HG03139 (cell line): ENCODE data around the gene OR5D13.

Source experiments
- ATAC-seq: cut with Tn5 transposase; IDR thresholded peaks from one replicate; pipeline ENCODE4 v1.9.1; 2021; ENCODE audit not compliant: unreplicated experiment

The OR5D13 gene

DNA sequence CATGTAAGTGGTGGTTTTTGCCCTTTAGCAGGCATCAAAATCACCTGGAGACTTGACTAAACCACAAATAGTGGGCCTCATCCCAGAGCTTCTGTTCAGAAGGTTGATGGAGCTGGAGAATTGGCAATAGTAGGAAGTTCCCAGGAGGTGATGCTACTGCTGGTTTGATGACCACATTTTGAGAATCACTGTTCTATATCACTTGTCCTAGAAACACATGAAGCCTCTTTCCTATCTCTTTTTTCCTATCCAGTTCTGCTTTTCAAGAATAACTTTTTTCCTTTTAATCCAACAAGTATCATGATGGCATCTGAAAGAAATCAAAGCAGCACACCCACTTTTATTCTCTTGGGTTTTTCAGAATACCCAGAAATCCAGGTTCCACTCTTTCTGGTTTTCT lies at the start of gene OR5D13:
TSS of gene OR5D13 (plus strand) at position 301 of the 400 bp plus-strand sequence. CDS start at position 301, 0 bp downstream.
- ATAC-seq = no peak

GRCh38 chr11:55726715-55727324 lies 46.4 kb upstream of the OR5D13 start:
- no peak for ATAC-seq

DNA sequence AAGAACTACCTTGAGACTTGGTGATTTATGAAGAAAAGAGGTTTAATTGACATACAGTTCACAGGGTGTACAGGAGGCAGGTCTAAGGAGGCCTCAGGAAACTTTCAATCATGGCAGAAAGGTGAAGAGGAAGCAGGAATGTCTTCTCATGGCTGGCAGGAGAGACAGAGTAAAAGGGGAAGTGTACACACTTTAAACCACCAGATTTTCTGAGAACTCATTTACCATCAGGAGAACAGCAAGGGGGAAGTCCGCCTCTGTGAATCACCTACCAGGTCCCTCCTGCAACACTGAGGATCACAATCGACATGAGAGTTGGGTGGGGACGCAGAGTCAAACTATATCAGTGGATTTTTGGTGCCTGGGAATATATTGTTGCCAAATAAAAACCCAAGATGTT lies 40.3 kb upstream of the OR5D13 start:
- ATAC-seq = no peak

- no peak for ATAC-seq
These were observed 18.4 kb downstream of the OR5D13 start for GRCh38 chr11:55791606-55792005.

GRCh38 chr11:55793321-55793720 lies 20.1 kb downstream of the OR5D13 start:
- no peak for ATAC-seq

GRCh38 chr11:55795256-55795655 lies 22.0 kb downstream of the OR5D13 start, which contains the start of gene OR5D14:
Gene OR5D14, plus strand, starts transcription at chr11:55795556. Its CDS starts 0 bp downstream, at chr11:55795556.
- no peak for ATAC-seq

- ATAC-seq = no peak
These were observed 33.0 kb downstream of the OR5D13 start for GRCh38 chr11:55806248-55806647.

DNA sequence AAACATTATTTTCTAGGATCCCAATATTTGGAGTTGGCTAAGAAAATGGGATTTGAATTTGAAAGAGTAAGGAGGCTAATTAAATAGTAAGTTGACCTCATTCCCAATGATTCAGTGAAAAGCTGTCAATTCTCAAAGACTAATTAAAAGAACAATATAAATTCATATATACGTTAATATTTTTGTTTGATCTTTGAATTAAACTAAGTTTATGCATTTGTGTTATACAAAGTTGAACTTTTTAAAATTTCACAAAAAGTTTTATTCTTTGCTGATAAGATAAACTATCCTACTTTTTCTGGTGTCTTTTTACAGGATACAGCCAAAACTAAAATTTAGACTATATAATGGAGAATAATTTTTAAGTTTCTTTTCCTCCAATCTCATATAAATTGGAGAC lies 37.8 kb downstream of the OR5D13 start, which contains the start of gene OR5L1:
TSS of gene OR5L1 (plus strand) at position 301 of the 400 bp plus-strand sequence. CDS start 100 bp downstream, outside the sequence.
- no peak for ATAC-seq

GRCh38 chr11:55819330-55819729 lies 46.1 kb downstream of the OR5D13 start, which contains the start of gene OR5D18:
Gene OR5D18, plus strand, starts transcription at chr11:55819630. Its CDS starts 0 bp downstream, at chr11:55819630.
- ATAC-seq = no peak
